ENCODE results near the gene ABCG2. TPM values are rescaled to one million over a fixed set of nuclear protein-coding genes. Genes with fewer than 3 reads are reported as not detected.

ABCG2 gene
- total and polyA plus RNA-seq, 2 of the 4 experiments (the other 2 are of a cell fraction) = 0.50 to 1.1 TPM

- Histone ChIP-seq H2AK5ac (ENCODE audit: low read depth, low read length) (no peak overlapping the region), H3K9me1 (ENCODE audit: insufficient read depth, low read length) (peaks cover 8% of the 10 kb centered on the region), H4K5ac (ENCODE audit: low read depth, low read length) (no peak overlapping the region), H4K20me1 (ENCODE audit: insufficient read depth, low read length) (no peaks in the 10 kb centered on the region), H3K27me3 (ENCODE audit: control insufficient read depth, insufficient read depth, low read length) (no peaks in the 10 kb centered on the region), H3K4me3 (ENCODE audit: insufficient read depth, low read depth, low read length) (no peak overlapping the region), H3K4me1 (ENCODE audit: control insufficient read depth, insufficient read depth, low read length) (peaks cover 11% of the 10 kb centered on the region), H4K8ac (ENCODE audit: low read depth in 2 of 2, low read length in 2 of 2) (no peak overlapping the region), H2BK120ac (ENCODE audit: low read depth, low read length) (no peak overlapping the region; the same call in 1 of the 2 replicates), H3K79me1 (ENCODE audit: low read depth in 1 of 2, low read length in 2 of 2) (no peaks in the 10 kb centered on the region), H4K91ac (ENCODE audit: insufficient read depth, low read depth, low read length) (no peak overlapping the region), H3K27ac (ENCODE audit: insufficient read depth, low read length) (no peak overlapping the region), H3K14ac (replicated peaks; ENCODE audit: low read depth, low read length) (no peak overlapping the region), H3K23ac (ENCODE audit: low read depth, low read length) (no peak overlapping the region), H2BK15ac (ENCODE audit: low read depth, low read length) (no peak overlapping the region), H3K9ac (ENCODE audit: low read depth, low read length) (no peak overlapping the region), H2BK20ac (ENCODE audit: low read depth, low read length) (no peak overlapping the region), H3K36me3 (ENCODE audit: control insufficient read depth, insufficient read depth, low read length) (no peaks in the 10 kb centered on the region), H3K56ac (ENCODE audit: extremely low read depth, insufficient read depth, low read length) (no peak overlapping the region), H2AFZ (replicated peaks; ENCODE audit: low read length, poor library complexity) (no peak overlapping the region), H3K4ac (ENCODE audit: low read depth, low read length) (0 out of 2 replicates have a peak overlapping the region, but pooled peaks have one; percentile 29), H3K9me3 (ENCODE audit: control insufficient read depth, insufficient read depth, low read length) (no peaks in the 10 kb centered on the region), H3K4me2 (ENCODE audit: low read depth, low read length) (no peak overlapping the region), H3K18ac (ENCODE audit: low read depth, low read length) (no peak overlapping the region; the same call in 1 of the 2 replicates), H2AK9ac (replicated peaks; ENCODE audit: low read depth, low read length, poor library complexity) (no peak overlapping the region), H2BK5ac (ENCODE audit: low read depth, low read length, poor library complexity, severe bottlenecking) (peak overlapping the region; percentile 47)
- no TSS peak for BruUV-seq (replicated peaks)
- peak; percentile 73 for DNase-seq
- CTCF ChIA-PET = no interaction called here
- intact Hi-C loops (cut with micrococcal nuclease) (no loop called here), in situ Hi-C loops (cut with MboI; ENCODE audit: low sequenced_read_pairs) (no loop called here), dilution Hi-C loops (cut with HindIII; ENCODE audit: low sequenced_read_pairs, unreplicated experiment) (no loop called here)
- ATAC-seq (ENCODE audit: low read depth) = no peak
- POLR2A ChIA-PET (ENCODE audit: unreplicated experiment) = no interaction called here
- TF ChIP-seq RFX5 (IDR thresholded peaks at IDR 0.05; ENCODE audit: low read depth, low read length) (no peak), CHD1 (IDR thresholded peaks at IDR 0.05; ENCODE audit: low read depth, low read length) (no peak), RAD21 (IDR thresholded peaks at IDR 0.05; ENCODE audit: low read length) (no peak), CEBPB (IDR thresholded peaks at IDR 0.05; ENCODE audit: low read depth, low read length) (no peak; the same call in 1 of the 2 replicates), BHLHE40 (IDR thresholded peaks at IDR 0.05; ENCODE audit: low read depth, low read length) (no peak), POLR2A (IDR thresholded peaks at IDR 0.05; ENCODE audit: low read depth, low read length) (no peak), FOS (IDR thresholded peaks at IDR 0.05; ENCODE audit: low read depth, low read length) (peak; percentile 21; the same call in 1 of the 2 replicates), CTCF (conservative IDR thresholded peaks at IDR 0.05; ENCODE audit: low read depth, low read length) (no peak), NFE2L2 (IDR thresholded peaks at IDR 0.05; ENCODE audit: low read depth, low read length) (no peak)
- no CpG with 5 or more reads among the region's 3 CpGs for WGBS, 2 experiments (ENCODE audit: extremely low coverage in 2 of 2, insufficient read length in 1 of 2)
Measured at GRCh38 chr4:88106205-88106604, 52.2 kb downstream of the ABCG2 start.

Measured in IMR-90 (cell line).